Renal pelvis (tissue), 4 donors: ENCODE results near the gene RALGAPA2. TPM values are rescaled to one million over a fixed set of nuclear protein-coding genes. Genes with fewer than 3 reads are reported as not detected.

Experiments used
- DNase-seq: peaks from one replicate; pipeline ENCODE4 v3.0.0-alpha.2; 2013
- polyA plus RNA-seq, 3 donors: library from polyadenylated mRNA; unstranded; fragments of 120-200 nt; gene quantifications; one replicate each; pipeline ENCODE4 v1.2.1, GENCODE V29; 2013; ENCODE audit not compliant: insufficient read length in 3 of 3

The RALGAPA2 gene
- polyA plus RNA-seq, 3 donors = 16.4 to 22.7 (median 21.8) TPM

DNA sequence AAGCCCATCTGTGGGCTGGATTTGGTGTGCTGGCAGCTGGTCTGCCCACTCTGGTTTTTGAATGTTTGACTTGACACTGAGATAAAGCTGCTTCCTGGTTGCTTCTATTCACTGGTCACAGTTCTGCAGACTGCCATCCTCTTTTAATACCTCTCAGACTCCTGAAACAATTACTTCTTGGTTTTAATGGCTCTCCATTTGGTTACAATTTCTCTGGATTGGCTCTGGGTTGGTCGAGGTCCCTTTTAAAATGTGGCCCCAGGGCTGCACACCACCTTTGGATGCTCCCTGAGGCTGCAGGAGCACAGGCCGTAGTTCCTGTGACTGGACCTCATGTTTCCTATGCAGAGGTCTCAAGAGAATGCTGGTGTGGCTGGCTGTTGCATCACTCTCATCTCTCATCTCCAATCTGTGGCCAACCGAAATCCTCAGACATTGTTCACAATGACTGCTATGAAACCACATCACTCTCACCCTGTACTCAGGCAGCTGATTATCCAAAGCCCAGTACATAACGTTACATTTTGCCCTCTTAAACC is 246.0 kb downstream of the RALGAPA2 start:
- no peak for DNase-seq

DNA sequence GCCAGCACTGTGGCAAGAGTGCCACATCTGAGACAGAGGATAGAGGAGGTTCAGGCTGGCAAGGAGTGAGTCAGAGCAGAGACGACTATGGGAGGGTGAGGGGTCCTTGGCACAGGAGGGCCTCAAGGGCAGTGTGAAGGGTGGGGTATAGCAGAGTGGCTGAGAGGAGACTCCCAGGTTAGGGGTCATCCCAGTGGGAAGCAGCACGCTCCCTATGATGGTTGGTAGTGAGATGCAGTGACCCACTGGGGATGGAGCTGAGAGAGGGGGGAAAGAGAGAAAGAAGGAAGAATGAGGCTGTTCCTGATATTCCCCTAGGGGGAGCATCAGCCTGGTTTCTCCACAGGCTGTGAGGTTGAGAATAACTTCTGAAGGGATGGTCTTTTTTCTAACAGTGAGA is 247.2 kb downstream of the RALGAPA2 start:
- DNase-seq = no peak

DNA sequence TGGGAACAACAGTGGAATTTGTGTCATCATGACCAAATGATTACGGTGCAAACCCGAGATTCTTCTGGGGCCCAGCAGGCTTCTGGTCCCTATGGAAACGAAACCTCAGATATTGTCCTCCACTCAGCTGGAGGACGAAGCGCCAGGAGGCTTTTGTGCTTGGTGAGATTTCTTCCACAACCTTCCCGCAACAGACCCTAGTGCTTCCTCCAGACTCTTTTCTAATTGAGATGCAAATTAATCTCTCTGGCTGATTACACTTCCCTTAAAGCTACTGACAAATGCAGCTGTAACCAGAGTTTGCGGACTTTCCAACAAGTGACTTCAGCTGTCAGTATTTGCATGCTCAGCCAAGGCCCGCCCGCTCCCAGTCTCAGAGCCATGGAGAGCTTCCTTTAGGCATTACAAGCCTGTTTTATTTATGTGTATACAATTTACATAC is 248.5 kb downstream of the RALGAPA2 start:
- DNase-seq = no peak

DNA sequence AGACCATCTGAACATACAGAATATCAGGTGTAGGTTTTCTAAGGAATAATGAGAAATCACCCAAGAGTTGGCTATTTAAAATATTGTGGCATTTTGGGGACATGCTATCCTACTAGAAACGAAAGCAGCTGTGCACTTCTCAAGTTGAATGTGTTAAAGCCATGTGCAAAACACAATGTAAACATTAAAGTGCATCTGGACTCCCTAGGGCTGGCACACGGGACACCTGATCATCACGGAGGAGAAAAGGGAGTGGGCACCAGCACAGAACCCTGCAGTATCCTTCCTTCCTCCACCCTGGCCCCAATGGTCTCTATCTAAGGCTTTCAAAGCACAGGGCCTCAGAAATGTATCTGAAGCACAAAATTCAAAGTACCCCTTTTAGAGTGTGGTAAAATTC is 250.3 kb downstream of the RALGAPA2 start:
- DNase-seq = no peak

DNA sequence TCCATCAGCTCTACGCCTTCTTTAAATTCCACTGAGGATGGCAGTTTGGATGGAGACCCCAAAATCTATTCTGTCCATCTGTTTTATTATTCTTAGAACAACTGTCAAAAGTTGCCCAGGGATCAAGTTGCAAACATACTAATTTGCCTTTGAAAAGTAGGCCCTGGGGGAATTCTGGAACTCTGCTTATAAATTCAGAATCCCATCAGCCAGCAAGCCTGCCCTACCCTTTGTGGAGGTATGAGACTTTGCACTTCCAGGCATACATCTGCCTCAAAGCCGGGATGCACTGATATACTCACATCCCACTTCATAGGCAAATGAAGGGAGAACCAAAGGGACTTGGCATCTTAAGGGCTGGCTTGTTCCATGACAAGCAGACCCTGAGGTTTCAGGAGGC is 250.9 kb downstream of the RALGAPA2 start:
- no peak for DNase-seq

DNA sequence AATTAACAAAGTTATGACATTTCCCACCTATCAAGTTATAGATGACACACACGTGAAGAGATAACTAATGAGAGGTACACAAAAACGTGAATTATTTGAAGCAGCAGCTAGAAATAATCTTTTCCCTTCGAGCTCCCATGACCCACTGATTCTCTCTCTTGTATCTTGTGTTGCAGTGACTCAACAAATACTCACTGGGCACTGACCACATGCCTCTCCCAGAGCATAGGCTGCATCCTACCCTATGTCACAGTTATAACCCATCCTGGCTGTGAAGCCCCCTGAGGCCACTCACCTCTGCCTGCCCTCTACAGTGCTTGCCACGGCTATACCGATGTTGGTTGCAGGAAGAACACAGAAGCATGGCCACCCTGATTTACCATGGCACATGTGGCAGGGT is 252.7 kb downstream of the RALGAPA2 start:
- DNase-seq = no peak

DNA sequence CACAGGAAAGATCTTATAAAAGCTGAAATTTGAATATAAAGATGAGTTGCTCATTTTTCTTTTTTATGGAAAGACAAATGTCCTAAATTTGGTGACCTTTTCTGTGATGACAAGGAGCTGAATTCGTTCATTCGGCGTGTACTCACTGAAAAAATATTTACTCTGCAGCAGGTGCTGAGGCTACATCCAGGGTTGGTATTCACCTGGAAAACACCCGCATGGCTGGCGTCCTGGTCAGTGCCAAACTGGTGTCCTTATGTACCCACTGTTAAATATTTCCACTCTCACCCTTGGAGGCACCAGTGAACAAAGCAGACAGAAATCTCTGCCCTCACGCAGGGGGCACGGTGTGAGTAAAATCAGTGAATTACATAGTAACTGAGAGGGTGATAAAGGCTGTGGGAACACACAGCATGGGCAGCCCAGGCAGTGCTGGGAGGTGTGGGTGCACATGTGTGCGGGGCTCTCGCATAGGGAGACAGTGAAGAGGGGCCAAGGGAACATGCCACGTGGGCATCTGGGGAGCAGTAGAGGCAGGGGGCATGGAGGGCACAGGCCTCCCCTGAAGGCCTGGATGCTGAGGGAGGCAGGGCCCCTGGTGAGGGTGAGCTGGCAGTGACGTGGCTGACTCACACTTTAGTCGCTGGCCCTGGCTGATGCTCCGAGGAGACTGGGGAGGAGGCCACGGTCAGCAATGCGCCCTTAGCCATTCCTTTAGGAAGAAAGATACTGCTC is 254.9 kb downstream of the RALGAPA2 start:
- no peak for DNase-seq

DNA sequence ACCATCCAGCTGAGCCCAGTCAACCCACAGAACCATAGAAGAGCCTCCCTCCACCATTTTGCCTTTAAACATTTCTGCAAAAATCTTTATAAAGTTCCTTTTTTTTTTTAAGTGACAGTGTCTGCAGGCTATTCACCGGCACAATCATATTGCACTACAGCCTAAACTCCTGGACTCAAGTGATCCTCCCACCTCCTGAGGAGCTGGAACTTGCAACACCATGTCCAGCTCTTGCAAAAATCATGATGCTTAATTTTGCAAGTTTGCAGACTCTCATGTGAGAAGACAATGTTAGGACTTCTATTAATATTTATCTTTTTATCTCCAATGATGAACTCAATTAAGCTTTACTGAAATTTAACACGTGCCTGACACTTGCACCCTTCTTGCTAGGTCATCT is 255.7 kb downstream of the RALGAPA2 start:
- no peak for DNase-seq

DNA sequence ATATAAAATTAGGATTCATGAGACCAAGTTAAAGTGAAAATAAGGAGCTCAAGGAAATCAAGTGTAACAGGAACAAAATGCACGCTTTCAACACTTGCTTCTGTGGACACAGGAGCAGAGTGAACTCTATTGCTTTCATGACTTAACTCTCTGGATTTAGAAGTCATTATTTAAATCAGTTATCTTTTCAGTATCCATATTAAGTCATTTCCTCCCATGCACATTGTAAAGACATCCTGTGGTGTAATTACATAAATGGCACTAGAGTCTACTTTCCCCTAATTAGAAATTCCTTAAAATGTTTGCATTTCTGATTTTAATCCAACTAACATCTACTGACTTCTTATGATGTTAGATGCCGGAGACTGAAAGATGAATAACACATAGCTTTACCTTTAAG is 256.5 kb downstream of the RALGAPA2 start:
- DNase-seq = no peak

DNA sequence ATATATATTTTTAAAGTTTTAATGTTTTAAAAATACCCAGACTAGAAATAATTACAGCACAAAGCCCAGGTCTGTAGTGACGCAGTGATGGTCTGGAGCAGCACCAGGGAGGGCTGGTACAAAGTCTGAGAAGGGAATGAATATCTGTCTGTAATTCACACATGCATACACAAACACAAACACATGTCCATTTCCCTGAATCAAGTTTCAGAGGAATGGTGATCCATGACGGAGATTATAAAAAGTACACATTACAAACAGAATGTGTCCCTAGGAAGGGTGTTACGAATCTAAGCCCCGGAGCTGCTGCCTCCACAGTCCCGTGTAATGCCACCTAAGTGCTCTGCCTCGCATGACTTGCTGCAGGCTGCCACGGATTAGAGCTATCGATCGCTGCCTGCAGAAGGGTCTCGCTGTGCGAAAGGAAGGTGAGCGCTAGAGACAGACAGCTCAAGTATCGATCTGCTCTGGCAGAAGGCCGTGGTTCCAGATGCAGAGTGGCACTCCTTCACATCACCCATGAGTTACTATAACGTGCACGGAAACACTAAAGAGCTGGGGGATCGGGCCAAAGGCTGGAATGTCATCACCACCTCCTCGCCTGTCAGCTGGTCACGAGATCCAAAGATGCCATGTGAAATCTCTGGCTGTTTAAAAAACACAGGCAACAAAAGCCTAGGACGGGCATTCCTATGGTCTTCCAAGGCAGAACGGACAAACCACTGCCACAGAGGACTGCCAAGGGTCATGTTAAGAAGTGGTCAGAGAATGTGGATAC is 257.4 kb downstream of the RALGAPA2 start:
- no peak for DNase-seq

DNA sequence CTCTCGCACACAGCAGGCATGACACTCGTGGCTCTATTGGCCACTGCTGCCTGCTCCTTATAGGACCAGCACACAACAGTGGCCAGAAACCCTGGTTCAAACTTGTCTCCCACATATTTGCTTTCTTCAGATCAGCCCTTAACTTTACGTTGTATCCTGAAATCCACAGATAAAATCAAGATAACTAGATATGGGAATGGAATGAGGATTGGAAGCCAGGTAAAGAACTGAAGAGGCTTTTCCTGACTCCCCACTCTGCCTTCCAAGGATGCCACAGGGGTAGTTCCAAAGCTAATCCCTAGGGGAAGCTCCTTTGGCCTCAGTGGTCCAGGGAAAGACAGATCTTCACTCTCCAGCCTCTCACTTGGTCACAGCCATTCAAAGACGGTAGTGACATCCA is 258.1 kb downstream of the RALGAPA2 start:
- no peak for DNase-seq

DNA sequence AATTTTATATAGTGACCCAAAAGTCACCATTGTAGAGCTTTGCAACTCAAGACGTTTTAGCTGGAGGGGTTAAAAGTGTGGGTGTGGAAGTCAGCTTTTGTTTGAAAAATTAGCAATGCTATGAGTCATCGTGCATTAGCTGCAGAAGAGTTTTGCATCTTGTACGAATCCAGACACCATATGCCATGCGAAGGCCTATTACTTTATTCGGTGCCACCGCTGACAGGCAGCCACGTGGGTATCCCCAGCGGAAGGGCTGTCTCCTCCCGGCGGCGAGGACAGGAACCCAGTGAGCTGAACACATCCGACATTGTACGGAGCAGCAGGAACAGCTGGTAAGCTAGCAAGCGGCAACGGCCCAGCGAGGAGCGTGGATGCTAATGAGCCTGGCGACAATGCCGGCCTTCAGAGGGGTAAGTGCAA is 260.2 kb downstream of the RALGAPA2 start:
- DNase-seq = peak; percentile 37

DNA sequence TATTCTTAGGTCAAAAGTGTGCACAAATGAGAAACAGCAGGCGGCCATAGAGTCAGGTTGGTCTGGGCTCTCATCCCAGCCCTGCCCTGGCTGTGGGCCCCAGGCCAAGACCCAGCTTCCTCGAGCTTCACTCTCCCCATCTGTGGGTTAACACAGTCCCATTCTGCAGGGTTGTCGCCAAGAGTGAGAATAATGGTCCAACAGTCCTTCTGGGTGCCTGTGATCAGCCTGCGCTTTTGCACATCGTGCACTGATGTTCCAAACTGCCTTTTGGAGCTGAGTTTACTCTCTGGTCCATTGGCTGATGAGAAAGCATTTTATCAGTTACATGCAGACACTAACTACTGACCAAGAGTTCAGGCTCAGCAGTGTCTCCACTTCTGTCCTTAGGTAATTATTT is 261.9 kb downstream of the RALGAPA2 start:
- DNase-seq = no peak

DNA sequence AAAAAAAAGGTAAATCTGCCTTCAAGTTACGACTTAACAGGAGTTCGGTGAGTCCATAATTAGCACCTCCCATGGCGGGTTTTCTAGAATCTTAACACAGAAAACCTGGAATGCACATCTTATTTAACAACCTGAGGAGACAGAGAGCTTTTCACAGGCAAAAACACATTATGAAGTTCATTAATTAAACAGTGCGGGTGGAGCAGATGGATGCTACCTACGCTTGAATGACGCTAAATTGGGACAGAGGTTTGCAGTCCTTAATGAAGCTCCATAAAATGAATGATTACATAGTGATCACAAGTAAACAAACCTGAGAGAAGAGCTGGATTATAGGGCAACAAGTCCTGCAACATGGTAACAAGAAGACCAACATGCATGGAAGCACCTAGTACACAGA is 263.6 kb downstream of the RALGAPA2 start:
- DNase-seq = no peak

DNA sequence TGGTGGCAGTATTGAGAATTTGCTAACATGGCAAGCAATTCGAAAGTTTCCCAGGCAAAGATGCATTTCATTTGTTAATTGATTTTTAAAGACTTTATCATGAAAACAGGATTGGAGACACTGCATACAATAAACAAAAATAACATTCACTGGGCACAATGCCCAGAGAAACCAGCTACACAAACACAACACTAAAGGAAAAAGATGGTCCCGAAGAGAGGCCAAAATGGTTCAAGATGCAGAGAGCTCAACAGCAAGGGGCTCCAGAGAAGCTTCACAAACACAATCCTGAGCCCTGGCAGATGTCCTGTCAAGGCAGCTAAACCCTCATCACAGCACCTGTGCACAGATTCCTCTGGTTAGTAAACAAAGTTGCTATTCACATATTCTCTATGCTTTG is 265.2 kb downstream of the RALGAPA2 start:
- DNase-seq = no peak

DNA sequence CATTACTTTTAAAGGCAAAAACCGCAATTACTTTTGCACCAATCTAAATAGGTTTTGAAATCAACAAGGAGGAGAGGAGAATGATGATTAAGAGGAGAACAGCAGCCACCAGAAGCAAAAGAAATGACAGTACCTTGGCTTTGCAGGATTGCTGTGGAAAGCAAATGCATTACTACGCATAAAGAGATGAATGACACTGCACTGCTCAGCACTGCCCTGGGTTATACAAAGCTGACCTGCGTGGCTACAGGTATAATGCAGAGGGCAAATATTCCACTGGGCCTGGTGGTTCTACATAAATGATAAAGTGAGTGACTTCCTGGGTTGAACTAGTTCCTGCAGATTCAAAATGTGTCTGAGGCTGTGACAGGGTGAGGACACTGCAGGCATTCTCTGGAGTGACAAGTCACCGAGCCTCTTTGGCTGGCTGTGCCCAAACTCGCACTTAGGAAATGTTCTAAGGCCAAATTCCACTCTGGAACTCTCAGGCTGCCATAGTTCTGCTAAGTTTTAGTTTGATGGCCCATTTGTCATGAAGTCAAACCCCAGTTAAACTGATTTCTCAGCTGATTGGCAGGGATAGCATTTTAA is 265.9 kb downstream of the RALGAPA2 start:
- no peak for DNase-seq

DNA sequence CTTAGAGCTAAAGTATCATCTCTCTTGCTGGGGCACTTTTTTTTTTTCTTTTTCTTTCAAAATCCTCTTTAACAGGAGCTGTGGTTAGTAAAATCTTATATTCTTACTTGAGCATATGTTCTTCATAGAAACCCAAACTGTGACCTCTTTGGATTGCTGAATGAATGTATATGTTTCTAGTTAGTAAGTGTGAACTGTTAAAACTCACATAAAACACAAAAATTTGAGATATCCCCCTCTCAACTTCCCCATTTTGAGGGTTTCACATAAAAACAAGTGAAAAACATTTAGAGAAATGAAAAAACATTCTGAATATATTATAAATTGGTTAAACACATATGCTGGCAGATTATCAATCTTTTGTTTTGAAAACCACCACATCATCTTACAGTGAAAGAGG is 266.4 kb downstream of the RALGAPA2 start:
- no peak for DNase-seq

DNA sequence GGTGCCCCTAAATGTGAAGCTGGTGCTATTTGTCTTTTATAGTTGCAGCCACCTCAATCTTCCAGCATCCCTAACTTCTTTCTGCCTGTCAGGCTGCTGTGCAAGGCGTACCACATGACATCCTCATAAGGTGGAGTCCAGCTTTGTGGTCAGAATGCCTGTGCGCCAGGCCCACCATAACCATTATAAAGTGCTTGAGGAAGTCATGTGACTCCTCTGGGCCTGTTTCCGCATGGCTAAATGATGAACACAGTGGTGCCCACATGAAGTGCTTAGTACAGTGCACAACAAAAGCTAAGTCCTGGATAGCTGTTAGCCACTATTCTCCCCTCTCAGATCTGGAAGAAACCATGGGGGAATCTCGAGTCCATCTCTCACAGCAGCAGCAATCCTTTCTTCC is 268.9 kb downstream of the RALGAPA2 start:
- DNase-seq = no peak

DNA sequence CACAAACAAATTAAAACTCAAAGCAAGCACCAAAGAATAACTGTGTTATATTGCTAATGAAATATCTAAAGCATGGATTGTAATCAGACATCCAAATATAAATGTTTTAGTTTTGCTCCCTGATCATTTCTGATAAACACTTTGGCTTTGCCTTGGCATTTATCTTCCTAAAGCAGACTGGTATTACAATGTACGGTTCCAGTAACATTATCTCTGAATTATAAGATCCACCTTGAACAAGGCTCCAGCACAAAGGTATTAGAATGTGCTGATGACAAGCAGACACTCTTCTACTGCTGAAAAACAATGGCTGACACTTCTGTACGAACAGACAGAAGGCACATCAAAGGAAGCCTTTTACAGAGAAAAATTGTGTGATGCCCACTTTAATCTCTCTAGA is 270.0 kb downstream of the RALGAPA2 start:
- DNase-seq = no peak

DNA sequence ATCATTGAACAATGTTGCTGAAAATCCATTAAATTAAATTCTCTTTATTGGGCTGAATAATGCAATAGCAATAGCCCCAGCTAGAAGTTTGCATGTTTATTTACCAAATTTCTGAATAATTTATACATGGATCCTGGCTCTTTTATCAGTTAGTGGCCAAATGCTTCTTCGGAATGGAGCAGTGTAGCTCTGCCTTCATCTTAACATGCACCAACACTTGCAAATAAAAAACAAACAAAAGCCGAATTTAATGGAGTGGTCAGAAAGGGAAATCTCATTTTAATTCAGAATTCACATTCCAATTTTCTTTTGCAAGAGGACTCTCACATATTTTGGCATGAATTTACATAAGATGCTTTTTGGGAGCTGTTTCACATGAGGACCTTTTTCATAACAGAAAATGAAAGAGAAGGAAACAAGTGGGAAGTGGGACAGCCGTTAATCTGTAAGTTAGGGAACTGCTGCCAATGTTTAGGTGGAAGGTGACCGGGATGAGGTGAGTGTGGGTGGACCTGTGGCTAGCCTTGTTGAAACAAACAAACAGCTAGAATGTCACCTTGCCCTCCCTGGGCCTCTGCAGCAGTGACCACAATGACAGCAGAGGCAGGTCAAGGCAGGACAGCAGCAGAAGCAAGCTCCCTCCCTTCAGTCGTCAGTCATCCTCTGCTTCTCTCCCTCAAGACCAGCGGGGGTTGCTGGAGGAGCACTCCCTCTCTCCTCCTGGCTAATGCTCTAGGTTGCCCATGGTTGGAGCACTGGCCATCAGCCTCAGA is 271.4 kb downstream of the RALGAPA2 start:
- no peak for DNase-seq

DNA sequence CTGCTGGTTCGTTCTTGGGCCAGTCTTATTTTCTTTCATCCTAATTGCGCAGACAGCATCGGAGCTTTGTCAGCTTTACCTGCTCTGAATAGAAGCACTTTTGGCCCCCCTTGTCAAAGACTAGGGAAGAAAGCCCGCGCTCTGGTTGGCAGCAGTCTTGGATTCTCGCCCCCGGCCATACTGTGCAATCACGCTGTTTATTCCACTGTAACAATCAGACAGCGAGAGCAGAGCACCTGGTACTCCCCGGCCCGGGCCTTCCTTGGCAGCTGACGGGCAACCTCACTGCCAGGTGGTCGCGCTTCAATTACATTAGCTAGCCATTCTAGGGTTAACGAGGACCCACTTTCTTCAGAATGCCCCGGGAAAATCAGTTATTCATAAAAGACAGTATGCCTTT is 272.0 kb downstream of the RALGAPA2 start:
- no peak for DNase-seq

DNA sequence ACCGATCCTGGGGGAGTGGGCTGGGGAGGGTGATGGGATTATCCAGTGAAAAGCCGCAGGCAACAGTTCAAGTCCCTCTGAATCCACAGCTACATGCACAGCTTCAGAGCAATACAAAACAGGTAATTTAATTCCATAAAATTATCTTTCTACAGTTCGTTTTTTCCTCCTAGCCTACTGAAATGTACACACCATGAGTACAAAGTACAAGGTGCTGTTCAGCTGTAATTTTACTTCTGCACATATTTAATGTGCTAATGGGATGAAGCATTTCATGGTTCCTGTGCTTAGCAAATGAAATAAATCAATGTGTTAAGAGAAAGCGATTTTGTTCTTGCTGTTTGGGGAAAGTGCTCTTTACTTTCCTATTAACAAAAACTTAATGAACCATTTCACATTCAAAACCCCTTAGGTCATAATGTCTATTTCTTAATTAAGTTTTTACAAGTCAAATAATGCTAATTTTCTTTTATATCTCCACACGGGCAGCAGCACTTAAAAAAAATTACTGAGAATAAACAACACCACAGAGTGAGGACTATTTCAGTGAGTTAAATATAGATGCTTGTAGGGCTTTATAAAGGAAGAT is 272.7 kb downstream of the RALGAPA2 start:
- no peak for DNase-seq
